ENCODE data around the gene IRS1.

Gene IRS1

GRCh38 chr2:226728996-226729395 lies 70.6 kb downstream of the IRS1 start:
- TF ChIP-seq TCF12 (IDR thresholded peaks at IDR 0.05; ENCODE audit: low read depth) = no peak
- TF ChIP-seq EP300 (IDR thresholded peaks at IDR 0.05; ENCODE audit: borderline replicate concordance) = no peak
- no peak for TF ChIP-seq TAF1 (IDR thresholded peaks at IDR 0.05; ENCODE audit: low read depth)
- TF ChIP-seq EGR1 (IDR thresholded peaks at IDR 0.05) = no peak

DNA sequence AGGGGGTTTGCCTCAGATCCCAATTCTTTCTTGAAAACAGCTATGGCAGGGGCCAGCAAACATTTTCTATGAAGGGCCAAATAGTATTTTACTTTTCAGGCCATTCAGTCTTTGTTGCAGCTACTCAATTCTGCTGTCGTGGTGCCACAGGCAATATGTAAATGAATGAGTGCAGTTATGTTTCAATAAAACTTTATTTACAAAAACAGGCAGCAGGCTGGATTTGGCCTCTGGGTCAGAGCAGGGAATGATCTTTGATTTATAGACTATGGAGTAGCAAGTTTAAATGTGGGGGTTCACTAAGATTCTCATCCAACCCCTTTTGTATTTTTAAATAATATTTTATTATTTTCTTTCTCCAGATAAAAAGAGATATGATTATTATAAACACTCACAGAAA lies 72.4 kb downstream of the IRS1 start:
- TF ChIP-seq EGR1 (IDR thresholded peaks at IDR 0.05) (no peak), FOXM1 (IDR thresholded peaks at IDR 0.05; ENCODE audit: borderline replicate concordance, low read depth) (no peak), YY1 (IDR thresholded peaks at IDR 0.05; ENCODE audit: low read depth) (no peak), EP300 (IDR thresholded peaks at IDR 0.05; ENCODE audit: borderline replicate concordance) (no peak), NFIC (IDR thresholded peaks at IDR 0.05) (no peak), CREB1 (IDR thresholded peaks at IDR 0.05; ENCODE audit: low read depth) (no peak), RAD21 (IDR thresholded peaks at IDR 0.05; ENCODE audit: low read depth) (no peak), ZBTB7A (IDR thresholded peaks at IDR 0.05; ENCODE audit: low read depth) (no peak), TAF1 (IDR thresholded peaks at IDR 0.05; ENCODE audit: low read depth) (no peak), TEAD4 (IDR thresholded peaks at IDR 0.05) (no peak), REST (IDR thresholded peaks at IDR 0.05; ENCODE audit: low read depth) (no peak), TCF12 (IDR thresholded peaks at IDR 0.05; ENCODE audit: low read depth) (no peak), MAX (IDR thresholded peaks at IDR 0.05) (no peak), CEBPB (IDR thresholded peaks at IDR 0.05) (no peak)
- TF ChIP-seq, protein P1, sequence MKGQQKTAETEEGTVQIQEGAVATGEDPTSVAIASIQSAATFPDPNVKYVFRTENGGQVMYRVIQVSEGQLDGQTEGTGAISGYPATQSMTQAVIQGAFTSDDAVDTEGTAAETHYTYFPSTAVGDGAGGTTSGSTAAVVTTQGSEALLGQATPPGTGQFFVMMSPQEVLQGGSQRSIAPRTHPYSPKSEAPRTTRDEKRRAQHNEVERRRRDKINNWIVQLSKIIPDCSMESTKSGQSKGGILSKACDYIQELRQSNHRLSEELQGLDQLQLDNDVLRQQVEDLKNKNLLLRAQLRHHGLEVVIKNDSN (IDR thresholded peaks at IDR 0.05) = no peak

DNA sequence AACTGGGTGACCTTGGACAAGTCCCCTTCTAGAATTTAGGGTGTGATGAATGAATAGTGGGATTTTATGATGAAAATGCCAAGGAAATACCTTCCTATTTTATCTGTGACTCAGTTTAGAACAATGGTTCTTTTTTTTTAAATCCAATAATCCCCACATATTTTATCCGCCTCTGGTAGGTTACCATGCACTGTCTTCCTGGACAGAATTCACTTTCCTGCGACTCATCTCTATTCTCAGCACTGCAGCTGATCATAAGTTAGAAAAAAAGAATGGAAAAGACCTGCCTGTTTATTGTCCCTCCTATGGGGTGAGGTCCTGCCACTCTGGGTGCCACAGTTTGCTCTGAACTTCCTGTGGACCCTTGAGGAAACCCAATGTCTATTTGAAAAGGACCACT lies 73.1 kb downstream of the IRS1 start:
- TF ChIP-seq CREB1 (IDR thresholded peaks at IDR 0.05; ENCODE audit: low read depth) (no peak), NFIC (IDR thresholded peaks at IDR 0.05) (no peak), ZBTB7A (IDR thresholded peaks at IDR 0.05; ENCODE audit: low read depth) (no peak), TAF1 (IDR thresholded peaks at IDR 0.05; ENCODE audit: low read depth) (no peak), TCF12 (IDR thresholded peaks at IDR 0.05; ENCODE audit: low read depth) (no peak), MAX (IDR thresholded peaks at IDR 0.05) (no peak), CEBPB (IDR thresholded peaks at IDR 0.05) (no peak), TEAD4 (IDR thresholded peaks at IDR 0.05) (no peak), RAD21 (IDR thresholded peaks at IDR 0.05; ENCODE audit: low read depth) (no peak), EGR1 (IDR thresholded peaks at IDR 0.05) (no peak), YY1 (IDR thresholded peaks at IDR 0.05; ENCODE audit: low read depth) (no peak), FOXM1 (IDR thresholded peaks at IDR 0.05; ENCODE audit: borderline replicate concordance, low read depth) (no peak)
- TF ChIP-seq, protein P1 (IDR thresholded peaks at IDR 0.05) = no peak

- no peak for TF ChIP-seq TAF1 (IDR thresholded peaks at IDR 0.05; ENCODE audit: low read depth)
- TF ChIP-seq, protein P1 (IDR thresholded peaks at IDR 0.05) = no peak
- no peak for TF ChIP-seq ZBTB7A (IDR thresholded peaks at IDR 0.05; ENCODE audit: low read depth)
- TF ChIP-seq RAD21 (IDR thresholded peaks at IDR 0.05; ENCODE audit: low read depth) = no peak
- no peak for TF ChIP-seq FOXM1 (IDR thresholded peaks at IDR 0.05; ENCODE audit: borderline replicate concordance, low read depth)
- TF ChIP-seq EP300 (IDR thresholded peaks at IDR 0.05; ENCODE audit: borderline replicate concordance) = no peak
- TF ChIP-seq YY1 (IDR thresholded peaks at IDR 0.05; ENCODE audit: low read depth) = no peak
- no peak for TF ChIP-seq TCF12 (IDR thresholded peaks at IDR 0.05; ENCODE audit: low read depth)
- no peak for TF ChIP-seq EGR1 (IDR thresholded peaks at IDR 0.05)
- TF ChIP-seq CREB1 (IDR thresholded peaks at IDR 0.05; ENCODE audit: low read depth) = no peak
Observed at GRCh38 chr2:226725126-226725860, 74.3 kb downstream of the IRS1 start.

DNA sequence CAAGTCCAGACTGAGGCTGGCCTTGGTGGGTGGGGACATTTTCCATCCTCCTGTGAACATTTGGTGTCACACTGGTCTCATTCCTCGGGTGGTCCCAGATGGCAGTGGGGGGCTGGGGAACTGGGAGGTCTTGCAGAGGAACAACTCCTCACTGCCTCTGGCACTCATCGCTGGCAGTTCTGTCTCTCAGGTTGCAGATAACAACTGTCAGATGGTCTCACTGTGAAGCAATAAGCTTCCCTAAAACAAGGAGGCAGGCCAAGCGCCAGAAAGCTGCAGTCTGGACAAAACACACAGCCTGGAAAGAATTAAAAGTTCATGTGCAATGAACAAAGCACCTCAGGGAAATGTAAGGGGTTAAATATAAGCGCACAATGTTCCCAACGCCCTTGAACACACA lies 78.1 kb downstream of the IRS1 start:
- TF ChIP-seq MAX (IDR thresholded peaks at IDR 0.05) = no peak
- no peak for TF ChIP-seq FOXM1 (IDR thresholded peaks at IDR 0.05; ENCODE audit: borderline replicate concordance, low read depth)
- TF ChIP-seq ZBTB7A (IDR thresholded peaks at IDR 0.05; ENCODE audit: low read depth) = no peak
- TF ChIP-seq CREB1 (IDR thresholded peaks at IDR 0.05; ENCODE audit: low read depth) = no peak
- no peak for TF ChIP-seq REST (IDR thresholded peaks at IDR 0.05; ENCODE audit: low read depth)
- no peak for TF ChIP-seq TEAD4 (IDR thresholded peaks at IDR 0.05)
- no peak for TF ChIP-seq TCF12 (IDR thresholded peaks at IDR 0.05; ENCODE audit: low read depth)
- TF ChIP-seq EP300 (IDR thresholded peaks at IDR 0.05; ENCODE audit: borderline replicate concordance) = no peak
- no peak for TF ChIP-seq EGR1 (IDR thresholded peaks at IDR 0.05)
- TF ChIP-seq YY1 (IDR thresholded peaks at IDR 0.05; ENCODE audit: low read depth) = no peak
- TF ChIP-seq RAD21 (IDR thresholded peaks at IDR 0.05; ENCODE audit: low read depth) = no peak
- TF ChIP-seq NFIC (IDR thresholded peaks at IDR 0.05) = no peak
- no peak for TF ChIP-seq CEBPB (IDR thresholded peaks at IDR 0.05)
- TF ChIP-seq, protein P1 (IDR thresholded peaks at IDR 0.05) = no peak
- no peak for TF ChIP-seq TAF1 (IDR thresholded peaks at IDR 0.05; ENCODE audit: low read depth)

All from Ishikawa (cell line).